ENCODE measurements around the gene EXOC7. TPM values are rescaled to one million over a fixed set of nuclear protein-coding genes. Genes with fewer than 3 reads are reported as not detected.

The EXOC7 gene
- total and polyA plus RNA-seq, 2 of the 4 experiments (the other 2 are of a cell fraction) = 85.9 to 118 TPM

GRCh38 chr17:76086384-76086783, 17.2 kb downstream of the EXOC7 start:
- BruUV-seq (replicated peaks) = no TSS peak
- CTCF ChIA-PET = no interaction called here
- in situ Hi-C loops (cut with MboI; ENCODE audit: low sequenced_read_pairs) = no loop called here
- Histone ChIP-seq H3K9me1 (ENCODE audit: insufficient read depth, low read length) (no peaks in the 10 kb centered on the region), H3K14ac (replicated peaks; ENCODE audit: low read depth, low read length) (no peak overlapping the region), H4K91ac (ENCODE audit: insufficient read depth, low read depth, low read length) (no peak overlapping the region), H3K9me3 (ENCODE audit: control insufficient read depth, insufficient read depth, low read length) (no peaks in the 10 kb centered on the region), H3K4me1 (ENCODE audit: control insufficient read depth, insufficient read depth, low read length) (no peaks in the 10 kb centered on the region), H2AFZ (replicated peaks; ENCODE audit: low read length, poor library complexity) (no peak overlapping the region), H3K18ac (ENCODE audit: low read depth, low read length) (no peak overlapping the region), H3K56ac (ENCODE audit: extremely low read depth, insufficient read depth, low read length) (no peak overlapping the region), H3K79me1 (ENCODE audit: low read depth in 1 of 2, low read length in 2 of 2) (no peaks in the 10 kb centered on the region), H3K27ac (ENCODE audit: insufficient read depth, low read length) (no peak overlapping the region), H2AK5ac (ENCODE audit: low read depth, low read length) (no peak overlapping the region), H3K4me2 (ENCODE audit: low read depth, low read length) (no peak overlapping the region), H3K4me3 (ENCODE audit: insufficient read depth, low read depth, low read length) (no peak overlapping the region), H2BK20ac (ENCODE audit: low read depth, low read length) (no peak overlapping the region), H4K20me1 (ENCODE audit: insufficient read depth, low read length) (no peaks in the 10 kb centered on the region), H3K9ac (ENCODE audit: low read depth, low read length) (no peak overlapping the region), H2BK120ac (ENCODE audit: low read depth, low read length) (no peak overlapping the region), H2BK15ac (ENCODE audit: low read depth, low read length) (no peak overlapping the region), H3K23ac (ENCODE audit: low read depth, low read length) (no peak overlapping the region), H3K27me3 (ENCODE audit: control insufficient read depth, insufficient read depth, low read length) (no peaks in the 10 kb centered on the region), H2BK5ac (ENCODE audit: low read depth, low read length, poor library complexity, severe bottlenecking) (no peak overlapping the region), H4K5ac (ENCODE audit: low read depth, low read length) (no peak overlapping the region), H3K36me3 (ENCODE audit: control insufficient read depth, insufficient read depth, low read length) (peaks cover 79% of the 10 kb centered on the region), H4K8ac (ENCODE audit: low read depth in 2 of 2, low read length in 2 of 2) (no peak overlapping the region), H3K4ac (ENCODE audit: low read depth, low read length) (no peak overlapping the region), H2AK9ac (replicated peaks; ENCODE audit: low read depth, low read length, poor library complexity) (no peak overlapping the region)
- ATAC-seq (ENCODE audit: low read depth) (no peak), DNase-seq (no peak)
- POLR2A ChIA-PET (ENCODE audit: unreplicated experiment) = no interaction called here
- no peak for TF ChIP-seq FOS (IDR thresholded peaks at IDR 0.05; ENCODE audit: low read depth, low read length)
- no peak for TF ChIP-seq ELK1 (IDR thresholded peaks at IDR 0.05; ENCODE audit: borderline replicate concordance, low read depth, low read length)
- TF ChIP-seq MAZ (IDR thresholded peaks at IDR 0.05; ENCODE audit: borderline replicate concordance, low read depth, low read length) = no peak
- TF ChIP-seq CTCF (conservative IDR thresholded peaks at IDR 0.05; ENCODE audit: low read depth, low read length) = no peak
- no peak for TF ChIP-seq CHD1 (IDR thresholded peaks at IDR 0.05; ENCODE audit: low read depth, low read length)
- intact Hi-C loops (cut with micrococcal nuclease) = no loop called here
- WGBS, 2 experiments (ENCODE audit: extremely low coverage in 2 of 2, insufficient read length in 1 of 2) = no CpG with 5 or more reads among the region's 9 CpGs
- dilution Hi-C loops (cut with HindIII; ENCODE audit: low sequenced_read_pairs, unreplicated experiment) = no loop called here

Data from IMR-90 (cell line).